Activated CD4-positive, alpha-beta T cell treated with anti-CD3 and anti-CD28 coated beads for 48 hours (primary cell): ENCODE results near the gene CERS6.
"Not testable (repeated sequence)": the region's sequence is repeated elsewhere in the genome, so short reads cannot be mapped to it uniquely, and the experiment has no call there.

Experiments used
- DNase-seq: peaks from one replicate; pipeline ENCODE4 v3.0.0-alpha.2; 2020

The CERS6 gene

GRCh38 chr2:168502852-168503251 is 46.8 kb downstream of the CERS6 start:
- not testable (repeated sequence) for DNase-seq

- DNase-seq: no peak
These were observed 47.8 kb downstream of the CERS6 start for GRCh38 chr2:168503901-168504300.

GRCh38 chr2:168504323-168504722 is 48.3 kb downstream of the CERS6 start:
- no peak for DNase-seq

GRCh38 chr2:168510125-168510756 is 54.2 kb downstream of the CERS6 start:
- no peak for DNase-seq

- no peak for DNase-seq
These were observed 58.6 kb downstream of the CERS6 start for GRCh38 chr2:168514692-168515091.

GRCh38 chr2:168515502-168515901 is 59.4 kb downstream of the CERS6 start:
- no peak for DNase-seq

GRCh38 chr2:168517816-168518215 is 61.7 kb downstream of the CERS6 start:
- no peak for DNase-seq

GRCh38 chr2:168518555-168519066 is 62.5 kb downstream of the CERS6 start:
- no peak for DNase-seq

- DNase-seq: no peak
These were observed 63.6 kb downstream of the CERS6 start for GRCh38 chr2:168519534-168520308.

- no peak for DNase-seq
These were observed 65.1 kb downstream of the CERS6 start for GRCh38 chr2:168521053-168521741.

GRCh38 chr2:168522446-168522845 is 66.4 kb downstream of the CERS6 start:
- DNase-seq: no peak

- DNase-seq: no peak
These were observed 67.9 kb downstream of the CERS6 start for GRCh38 chr2:168524005-168524404.

GRCh38 chr2:168525020-168525419 is 68.9 kb downstream of the CERS6 start:
- DNase-seq: no peak

- DNase-seq: no peak
These were observed 69.8 kb downstream of the CERS6 start for GRCh38 chr2:168525716-168526446.

- DNase-seq: no peak
These were observed 70.6 kb downstream of the CERS6 start for GRCh38 chr2:168526641-168527040.

GRCh38 chr2:168528016-168528415 is 71.9 kb downstream of the CERS6 start:
- no peak for DNase-seq

GRCh38 chr2:168528469-168528868 is 72.4 kb downstream of the CERS6 start:
- no peak for DNase-seq

GRCh38 chr2:168529054-168529833 is 73.2 kb downstream of the CERS6 start:
- DNase-seq: no peak

GRCh38 chr2:168529900-168530561 is 74.0 kb downstream of the CERS6 start:
- DNase-seq: no peak

GRCh38 chr2:168530982-168531622 is 75.0 kb downstream of the CERS6 start:
- no peak for DNase-seq

GRCh38 chr2:168534926-168535325 is 78.9 kb downstream of the CERS6 start:
- DNase-seq: no peak
